ENCODE results near the gene LRIF1. TPM values are rescaled to one million over a fixed set of nuclear protein-coding genes. Genes with fewer than 3 reads are reported as not detected.
"Not testable (repeated sequence)": the region's sequence is repeated elsewhere in the genome, so short reads cannot be mapped to it uniquely, and the experiment has no call there.

The LRIF1 gene, protein sequence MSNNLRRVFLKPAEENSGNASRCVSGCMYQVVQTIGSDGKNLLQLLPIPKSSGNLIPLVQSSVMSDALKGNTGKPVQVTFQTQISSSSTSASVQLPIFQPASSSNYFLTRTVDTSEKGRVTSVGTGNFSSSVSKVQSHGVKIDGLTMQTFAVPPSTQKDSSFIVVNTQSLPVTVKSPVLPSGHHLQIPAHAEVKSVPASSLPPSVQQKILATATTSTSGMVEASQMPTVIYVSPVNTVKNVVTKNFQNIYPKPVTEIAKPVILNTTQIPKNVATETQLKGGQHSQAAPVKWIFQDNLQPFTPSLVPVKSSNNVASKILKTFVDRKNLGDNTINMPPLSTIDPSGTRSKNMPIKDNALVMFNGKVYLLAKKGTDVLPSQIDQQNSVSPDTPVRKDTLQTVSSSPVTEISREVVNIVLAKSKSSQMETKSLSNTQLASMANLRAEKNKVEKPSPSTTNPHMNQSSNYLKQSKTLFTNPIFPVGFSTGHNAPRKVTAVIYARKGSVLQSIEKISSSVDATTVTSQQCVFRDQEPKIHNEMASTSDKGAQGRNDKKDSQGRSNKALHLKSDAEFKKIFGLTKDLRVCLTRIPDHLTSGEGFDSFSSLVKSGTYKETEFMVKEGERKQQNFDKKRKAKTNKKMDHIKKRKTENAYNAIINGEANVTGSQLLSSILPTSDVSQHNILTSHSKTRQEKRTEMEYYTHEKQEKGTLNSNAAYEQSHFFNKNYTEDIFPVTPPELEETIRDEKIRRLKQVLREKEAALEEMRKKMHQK
- 10 to 100 TPM in 2 of 3 donors, 1 to 10 TPM in 1; 8.9 to 12.5 (median 10.4) TPM for total RNA-seq
- total RNA-seq (2013): 29.0 TPM

DNA sequence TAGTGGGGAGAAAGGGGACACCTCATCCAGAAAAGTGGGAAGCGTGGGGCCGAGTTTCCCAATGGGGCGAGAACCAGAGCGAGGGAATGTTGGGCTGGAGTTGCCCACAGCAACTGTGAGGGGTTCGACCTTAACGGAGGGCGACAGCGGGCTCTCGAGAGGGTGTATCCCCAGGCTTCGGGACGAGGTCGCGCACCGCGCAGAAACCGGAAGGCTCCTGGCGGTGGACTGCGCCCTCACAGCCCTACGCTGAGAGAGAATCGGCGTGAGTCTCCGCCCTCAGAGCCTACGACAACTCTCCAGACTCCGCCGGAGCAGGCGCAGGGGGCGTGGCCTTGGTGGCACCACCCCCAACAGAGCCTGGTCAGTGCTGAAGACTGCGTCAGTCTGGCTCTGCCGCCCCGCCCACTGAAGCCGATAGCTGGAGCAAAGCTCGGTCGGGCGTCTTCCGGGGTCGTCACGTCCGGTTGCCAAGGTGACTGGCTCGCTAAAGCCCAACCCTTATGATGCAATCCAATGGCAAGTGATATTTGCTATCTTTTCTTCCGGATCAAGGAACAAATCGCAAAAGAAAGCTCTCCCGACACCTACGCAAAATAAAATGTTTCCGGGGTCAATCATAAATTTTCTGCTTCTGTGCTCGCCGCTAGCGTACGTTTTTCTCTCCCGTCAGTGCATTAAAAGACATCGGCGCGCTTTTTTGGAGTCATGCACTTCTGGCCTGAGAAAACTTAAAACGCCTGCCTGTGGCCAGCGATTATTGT, at the start of gene LRIF1:
LRIF1 (minus strand) TSS at position 232 of the 764 bp plus-strand sequence. CDS start 234 bp downstream, outside the sequence.
- H3K27me3 ChIP-seq (ENCODE audit: control insufficient read depth, insufficient read depth, low read length): peaks cover 11% of the 10 kb centered on the region
- H3K4me1 ChIP-seq (ENCODE audit: control insufficient read depth, insufficient read depth, low read length): peaks cover 11% of the 10 kb centered on the region
- intact Hi-C loops (cut with micrococcal nuclease): loop anchor here (1.0 to 5.0 kb wide), 4 partner anchors 47 to 253 kb away; partner anchors contain the start of genes CEPT1 and DRAM2
- Mint-ChIP-seq H3K4me1 (peaks cover 41 to 43% of the 10 kb centered on the region in 2 donors), H3K4me3 (peak within 1 kb of the TSS; percentile 90), H3K27ac (peak within 1 kb of the TSS; percentile 91 to 99), H3K9me3 (peaks cover 9 to 17% of the 10 kb centered on the region in 2 donors), H3K36me3 (peaks cover 32% of the 10 kb centered on the region), H3K27me3 (ENCODE audit: low read depth in 2 of 2) (peaks cover 10 to 16% of the 10 kb centered on the region in 2 donors)
- WGBS (ENCODE audit: insufficient coverage): 2% methylated on average over 54 of the region's 54 CpGs
- H3K9me3 ChIP-seq (ENCODE audit: control insufficient read depth, insufficient read depth, low read length): peaks cover 20% of the 10 kb centered on the region
- DNase-seq (peak; percentile 100), ATAC-seq (peak; percentile 91 to 99 (median 92))
- no peaks in the 10 kb centered on the region for H3K36me3 ChIP-seq (ENCODE audit: control insufficient read depth, insufficient read depth, low read length)
- peak within 1 kb of the TSS; percentile 93 for H3K4me3 ChIP-seq (ENCODE audit: low read length)
- TF ChIP-seq, protein P1, sequence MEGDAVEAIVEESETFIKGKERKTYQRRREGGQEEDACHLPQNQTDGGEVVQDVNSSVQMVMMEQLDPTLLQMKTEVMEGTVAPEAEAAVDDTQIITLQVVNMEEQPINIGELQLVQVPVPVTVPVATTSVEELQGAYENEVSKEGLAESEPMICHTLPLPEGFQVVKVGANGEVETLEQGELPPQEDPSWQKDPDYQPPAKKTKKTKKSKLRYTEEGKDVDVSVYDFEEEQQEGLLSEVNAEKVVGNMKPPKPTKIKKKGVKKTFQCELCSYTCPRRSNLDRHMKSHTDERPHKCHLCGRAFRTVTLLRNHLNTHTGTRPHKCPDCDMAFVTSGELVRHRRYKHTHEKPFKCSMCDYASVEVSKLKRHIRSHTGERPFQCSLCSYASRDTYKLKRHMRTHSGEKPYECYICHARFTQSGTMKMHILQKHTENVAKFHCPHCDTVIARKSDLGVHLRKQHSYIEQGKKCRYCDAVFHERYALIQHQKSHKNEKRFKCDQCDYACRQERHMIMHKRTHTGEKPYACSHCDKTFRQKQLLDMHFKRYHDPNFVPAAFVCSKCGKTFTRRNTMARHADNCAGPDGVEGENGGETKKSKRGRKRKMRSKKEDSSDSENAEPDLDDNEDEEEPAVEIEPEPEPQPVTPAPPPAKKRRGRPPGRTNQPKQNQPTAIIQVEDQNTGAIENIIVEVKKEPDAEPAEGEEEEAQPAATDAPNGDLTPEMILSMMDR (IDR thresholded peaks at IDR 0.05): no peak
- peak within 1 kb of the TSS; percentile 95 for H3K27ac ChIP-seq (ENCODE audit: low read length)

DNA sequence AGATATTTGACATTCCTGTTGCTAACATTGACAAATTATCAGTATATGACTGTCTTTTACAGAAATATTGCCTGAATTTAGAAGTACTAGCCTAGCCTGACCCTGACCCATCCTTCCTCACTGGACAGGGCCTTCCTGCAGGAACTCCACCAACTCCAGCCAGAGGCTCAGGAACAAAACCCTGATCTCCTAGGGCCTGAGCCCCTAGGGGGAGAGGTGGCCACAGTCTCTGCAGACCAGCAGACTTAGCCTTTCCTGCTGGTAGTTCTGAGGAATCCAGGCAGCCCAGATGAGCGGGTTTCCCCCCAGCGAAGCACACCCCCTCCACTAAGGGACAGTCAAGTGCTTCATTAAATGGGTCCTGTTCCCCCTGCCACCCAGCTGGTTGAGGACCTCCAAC, 44.3 kb upstream of the LRIF1 start:
- Histone ChIP-seq H3K27ac (ENCODE audit: low read length) (no peak overlapping the region), H3K36me3 (ENCODE audit: control insufficient read depth, insufficient read depth, low read length) (no peaks in the 10 kb centered on the region), H3K27me3 (ENCODE audit: control insufficient read depth, insufficient read depth, low read length) (peaks cover 9% of the 10 kb centered on the region), H3K4me3 (ENCODE audit: low read length) (no peak overlapping the region), H3K4me1 (ENCODE audit: control insufficient read depth, insufficient read depth, low read length) (no peaks in the 10 kb centered on the region), H3K9me3 (ENCODE audit: control insufficient read depth, insufficient read depth, low read length) (no peaks in the 10 kb centered on the region)
- no peak for DNase-seq
- no peak for ATAC-seq
- Mint-ChIP-seq H3K4me1 (no peaks in the 10 kb centered on the region), H3K27me3 (ENCODE audit: low read depth in 2 of 2) (peaks cover 50 to 84% of the 10 kb centered on the region in 2 donors), H3K9me3 (peaks cover 2 to 5% of the 10 kb centered on the region in 2 donors), H3K27ac (no peak overlapping the region), H3K4me3 (no peak overlapping the region), H3K36me3 (peaks cover 34% of the 10 kb centered on the region)
- 87% methylated on average over 2 of the region's 2 CpGs for WGBS (ENCODE audit: insufficient coverage)
- intact Hi-C loops (cut with micrococcal nuclease): no loop called here
- TF ChIP-seq, protein P1 (IDR thresholded peaks at IDR 0.05): no peak

DNA sequence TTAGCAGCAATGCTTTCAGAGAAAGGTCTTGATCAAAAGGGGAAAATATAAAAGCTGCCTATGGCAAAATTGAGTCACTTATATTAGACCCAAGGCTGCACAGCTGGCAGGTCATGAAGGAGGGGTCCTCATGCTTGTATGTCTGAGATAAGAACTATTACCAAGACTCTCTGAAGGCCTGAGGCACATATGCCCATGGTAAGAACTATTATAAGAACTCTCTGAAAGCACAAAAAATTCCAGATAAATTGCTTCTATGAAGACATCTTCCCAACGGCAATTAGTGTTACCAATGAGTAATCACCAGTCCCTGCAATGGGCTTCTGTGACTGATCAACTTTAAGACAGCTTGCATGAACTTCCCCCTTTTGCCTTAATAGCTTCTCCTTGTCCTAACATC, 42.8 kb upstream of the LRIF1 start:
- Histone ChIP-seq H3K27me3 (ENCODE audit: control insufficient read depth, insufficient read depth, low read length) (peaks cover 11% of the 10 kb centered on the region), H3K4me3 (ENCODE audit: low read length) (no peak overlapping the region), H3K36me3 (ENCODE audit: control insufficient read depth, insufficient read depth, low read length) (no peaks in the 10 kb centered on the region), H3K9me3 (ENCODE audit: control insufficient read depth, insufficient read depth, low read length) (no peaks in the 10 kb centered on the region), H3K27ac (ENCODE audit: low read length) (no peak overlapping the region), H3K4me1 (ENCODE audit: control insufficient read depth, insufficient read depth, low read length) (no peaks in the 10 kb centered on the region)
- Mint-ChIP-seq H3K9me3 (peaks cover 2 to 5% of the 10 kb centered on the region in 2 donors), H3K4me3 (no peak overlapping the region), H3K36me3 (peaks cover 22% of the 10 kb centered on the region), H3K4me1 (no peaks in the 10 kb centered on the region), H3K27me3 (ENCODE audit: low read depth in 2 of 2) (peaks cover 49 to 80% of the 10 kb centered on the region in 2 donors), H3K27ac (no peak overlapping the region)
- intact Hi-C loops (cut with micrococcal nuclease): no loop called here
- 96% methylated on average over 1 of the region's 1 CpG for WGBS (ENCODE audit: insufficient coverage)
- ATAC-seq (no peak), DNase-seq (no peak)
- TF ChIP-seq, protein P1 (IDR thresholded peaks at IDR 0.05): no peak

DNA sequence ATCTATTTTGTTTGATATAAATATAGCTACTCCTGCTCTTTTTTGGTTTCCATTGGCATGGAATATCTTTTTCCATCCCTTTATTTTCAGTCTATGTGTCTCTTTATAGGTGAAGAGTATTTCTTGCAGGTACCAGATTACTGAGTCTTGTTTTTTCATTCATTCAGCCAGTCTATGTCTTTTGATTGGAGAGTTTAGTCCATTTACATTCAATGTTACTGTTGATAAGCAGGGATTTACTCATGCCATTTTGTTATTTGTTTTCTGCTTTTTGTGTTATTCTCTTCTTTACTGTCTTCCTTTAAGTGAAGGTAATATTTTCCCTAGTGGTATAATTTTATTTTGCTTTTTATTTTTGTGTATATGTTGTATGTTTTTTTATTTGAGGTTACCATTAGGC, 35.9 kb upstream of the LRIF1 start:
- Mint-ChIP-seq H3K27me3 (ENCODE audit: low read depth in 2 of 2) (peaks cover 64 to 92% of the 10 kb centered on the region in 2 donors), H3K36me3 (peaks cover 17% of the 10 kb centered on the region)
- H3K27ac ChIP-seq (ENCODE audit: low read length); H3K9me3 Mint-ChIP-seq; H3K4me3 Mint-ChIP-seq; H3K9me3 ChIP-seq (ENCODE audit: control insufficient read depth, insufficient read depth, low read length); ATAC-seq; H3K4me1 ChIP-seq (ENCODE audit: control insufficient read depth, insufficient read depth, low read length); H3K4me3 ChIP-seq (ENCODE audit: low read length); H3K36me3 ChIP-seq (ENCODE audit: control insufficient read depth, insufficient read depth, low read length); H3K27ac Mint-ChIP-seq; DNase-seq; intact Hi-C loops (cut with micrococcal nuclease); H3K4me1 Mint-ChIP-seq: not testable (repeated sequence)
- peaks cover 13% of the 10 kb centered on the region for H3K27me3 ChIP-seq (ENCODE audit: control insufficient read depth, insufficient read depth, low read length)

Measured in natural killer cell (primary cell).